ENCODE results near the gene DDX11.
"Not testable (repeated sequence)": the region's sequence is repeated elsewhere in the genome, so short reads cannot be mapped to it uniquely, and the experiment has no call there.

DNA sequence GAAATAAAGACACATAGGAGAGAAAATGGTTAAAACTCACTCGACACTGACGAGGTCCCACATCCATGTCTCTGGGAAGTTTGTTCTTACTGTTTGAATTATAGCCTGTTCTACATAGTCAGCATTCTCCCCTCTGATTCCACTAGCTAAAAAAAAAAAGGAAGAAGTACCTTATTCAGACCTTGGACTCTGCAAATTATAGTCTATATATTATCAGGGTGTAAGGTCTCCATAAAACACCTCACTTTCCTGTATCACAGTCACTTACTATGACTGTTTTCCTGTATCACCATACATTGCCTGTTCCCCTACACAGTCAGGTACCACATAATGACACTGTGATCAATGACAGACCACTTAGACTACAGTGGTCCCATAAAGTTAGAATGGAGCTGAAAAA, 62.9 kb downstream of the DDX11 start:
- not testable (repeated sequence) for TF ChIP-seq POLR2AphosphoS5, POLR2A (IDR thresholded peaks at IDR 0.05; ENCODE audit: low read depth, low read length)

Data from GM12892 (cell line).